KOPT-K1 (cell line): ENCODE data around the gene OR2L3.

ENCODE experiments used
- H3K27ac ChIP-seq: fragments of 200-600 bp; sonication (generic); 2 replicates; pipeline ENCODE4 v1.5.1; 2016; ENCODE audit warnings: antibody characterized with exemption, mild to moderate bottlenecking, low read depth, low read length; ENCODE audit not compliant: poor library complexity, severe bottlenecking
- H3K36me3 ChIP-seq: fragments of 200-600 bp; sonication (generic); 2 replicates; pipeline ENCODE4 v1.5.1; 2017; ENCODE audit warnings: antibody characterized with exemption, mild to moderate bottlenecking, low read length, moderate library complexity; ENCODE audit not compliant: insufficient read depth
- H3K9me3 ChIP-seq: fragments of 200-600 bp; sonication (generic); 2 replicates; pipeline ENCODE4 v1.5.1; 2017; ENCODE audit warnings: antibody characterized with exemption, low read length, mild to moderate bottlenecking; ENCODE audit not compliant: insufficient read depth, poor library complexity, severe bottlenecking

The OR2L3 gene

GRCh38 chr1:248098529-248098928 lies 51.9 kb downstream of the OR2L3 start:
- H3K36me3 ChIP-seq, result no peaks in the 10 kb centered on the region
- H3K27ac ChIP-seq, result no peak overlapping the region
- no peaks in the 10 kb centered on the region for H3K9me3 ChIP-seq

- H3K36me3 ChIP-seq, result no peaks in the 10 kb centered on the region
- H3K9me3 ChIP-seq, result no peaks in the 10 kb centered on the region
- H3K27ac ChIP-seq, result no peak overlapping the region
These were observed 56.2 kb downstream of the OR2L3 start for GRCh38 chr1:248102847-248103246.

DNA sequence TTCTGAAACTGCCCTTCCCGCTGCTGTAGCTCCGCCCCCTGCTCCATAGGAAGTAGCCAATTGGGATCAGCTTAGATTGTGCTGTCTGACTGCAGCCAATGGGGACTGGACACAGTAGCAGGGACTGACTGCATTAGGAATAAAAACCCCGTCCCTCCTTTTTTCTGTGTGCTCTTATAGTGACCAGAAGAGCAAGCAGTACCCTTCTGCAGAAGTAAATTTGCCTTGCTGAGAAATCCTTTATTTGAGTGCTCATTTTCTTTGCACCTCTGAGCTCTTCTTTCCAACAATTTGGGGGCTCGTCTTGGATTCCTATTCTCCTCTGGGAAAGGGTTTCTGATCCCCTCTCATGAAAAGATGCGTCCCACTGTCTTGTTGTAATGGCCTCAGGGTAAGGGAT lies 64.5 kb downstream of the OR2L3 start:
- Histone ChIP-seq H3K27ac (no peak overlapping the region), H3K36me3 (no peaks in the 10 kb centered on the region), H3K9me3 (peaks cover 16% of the 10 kb centered on the region)
